Measurements from ENCODE around the gene CAMK2A. TPM values are rescaled to one million over a fixed set of nuclear protein-coding genes. Genes with fewer than 3 reads are reported as not detected.

The CAMK2A gene
- total RNA-seq, 2 donors from 2014 or later: not detected

- Mint-ChIP-seq H3K36me3 (no peaks in the 10 kb centered on the region), H3K9me3 (no peaks in the 10 kb centered on the region), H3K27ac (no peak overlapping the region)
- no peak for DNase-seq (ENCODE audit: low spot score in 2 of 2)
- ATAC-seq: no peak
Observed at GRCh38 chr5:150183436-150183835, 106.1 kb downstream of the CAMK2A start.

GRCh38 chr5:150182774-150183173 is 106.8 kb downstream of the CAMK2A start:
- Mint-ChIP-seq H3K27ac (no peak overlapping the region), H3K9me3 (no peaks in the 10 kb centered on the region), H3K36me3 (no peaks in the 10 kb centered on the region)
- no peak for ATAC-seq
- DNase-seq (ENCODE audit: low spot score in 2 of 2): no peak

- H3K36me3 Mint-ChIP-seq: no peaks in the 10 kb centered on the region
- no peaks in the 10 kb centered on the region for H3K9me3 Mint-ChIP-seq
- ATAC-seq (no peak), DNase-seq (ENCODE audit: low spot score in 2 of 2) (no peak)
- peak overlapping the region in 1 of 2 donors; percentile 63 for H3K27ac Mint-ChIP-seq
Observed at GRCh38 chr5:150181766-150182545, 107.6 kb downstream of the CAMK2A start.

GRCh38 chr5:150181027-150181426 is 108.5 kb downstream of the CAMK2A start:
- no peak for DNase-seq (ENCODE audit: low spot score in 2 of 2)
- no peak for ATAC-seq
- H3K36me3 Mint-ChIP-seq: no peaks in the 10 kb centered on the region
- peak overlapping the region in 1 of 2 donors; percentile 63 for H3K27ac Mint-ChIP-seq
- H3K9me3 Mint-ChIP-seq: no peaks in the 10 kb centered on the region

GRCh38 chr5:150180241-150181026 is 109.1 kb downstream of the CAMK2A start:
- DNase-seq (ENCODE audit: low spot score in 2 of 2) (no peak), ATAC-seq (no peak)

GRCh38 chr5:150179019-150179620 is 110.5 kb downstream of the CAMK2A start:
- DNase-seq (ENCODE audit: low spot score in 2 of 2): no peak
- Mint-ChIP-seq H3K27ac (no peak overlapping the region), H3K36me3 (no peaks in the 10 kb centered on the region), H3K9me3 (no peaks in the 10 kb centered on the region)
- no peak for ATAC-seq

More at GRCh38 chr5:150180241-150181026, 109.1 kb downstream of the CAMK2A start:
- Mint-ChIP-seq H3K27ac (peak overlapping the region in 1 of 2 donors; percentile 63), H3K9me3 (no peaks in the 10 kb centered on the region), H3K36me3 (no peaks in the 10 kb centered on the region)

GRCh38 chr5:150178262-150178661 is 111.3 kb downstream of the CAMK2A start:
- no peak for DNase-seq (ENCODE audit: low spot score in 2 of 2)
- Mint-ChIP-seq H3K36me3 (no peaks in the 10 kb centered on the region), H3K27ac (no peak overlapping the region), H3K9me3 (no peaks in the 10 kb centered on the region)
- no peak for ATAC-seq

GRCh38 chr5:150177721-150178120 is 111.9 kb downstream of the CAMK2A start:
- no peak for ATAC-seq
- no peak for DNase-seq (ENCODE audit: low spot score in 2 of 2)
- H3K9me3 Mint-ChIP-seq: no peaks in the 10 kb centered on the region
- no peak overlapping the region for H3K27ac Mint-ChIP-seq
- H3K36me3 Mint-ChIP-seq: no peaks in the 10 kb centered on the region

GRCh38 chr5:150176745-150177477 is 112.7 kb downstream of the CAMK2A start:
- H3K9me3 Mint-ChIP-seq: no peaks in the 10 kb centered on the region
- no peak for ATAC-seq
- no peak for DNase-seq (ENCODE audit: low spot score in 2 of 2)
- no peaks in the 10 kb centered on the region for H3K36me3 Mint-ChIP-seq
- H3K27ac Mint-ChIP-seq: no peak overlapping the region

GRCh38 chr5:150175536-150175935 is 114.0 kb downstream of the CAMK2A start:
- DNase-seq (ENCODE audit: low spot score in 2 of 2) (no peak), ATAC-seq (no peak)
- H3K27ac Mint-ChIP-seq: peak overlapping the region in 1 of 2 donors; percentile 73
- H3K9me3 Mint-ChIP-seq: no peaks in the 10 kb centered on the region
- no peaks in the 10 kb centered on the region for H3K36me3 Mint-ChIP-seq

GRCh38 chr5:150175076-150175475 is 114.5 kb downstream of the CAMK2A start:
- Mint-ChIP-seq H3K36me3 (no peaks in the 10 kb centered on the region), H3K9me3 (no peaks in the 10 kb centered on the region), H3K27ac (no peak overlapping the region)
- ATAC-seq (no peak), DNase-seq (ENCODE audit: low spot score in 2 of 2) (no peak)

GRCh38 chr5:150174285-150174684 is 115.3 kb downstream of the CAMK2A start:
- Mint-ChIP-seq H3K36me3 (no peaks in the 10 kb centered on the region), H3K27ac (no peak overlapping the region), H3K9me3 (no peaks in the 10 kb centered on the region)
- no peak for DNase-seq (ENCODE audit: low spot score in 2 of 2)
- no peak for ATAC-seq

GRCh38 chr5:150173161-150173560 is 116.4 kb downstream of the CAMK2A start:
- DNase-seq (ENCODE audit: low spot score in 2 of 2): no peak
- ATAC-seq: no peak
- Mint-ChIP-seq H3K36me3 (no peaks in the 10 kb centered on the region), H3K9me3 (no peaks in the 10 kb centered on the region), H3K27ac (no peak overlapping the region)

GRCh38 chr5:150172556-150172955 is 117.0 kb downstream of the CAMK2A start:
- no peak for DNase-seq (ENCODE audit: low spot score in 2 of 2)
- Mint-ChIP-seq H3K9me3 (no peaks in the 10 kb centered on the region), H3K27ac (no peak overlapping the region), H3K36me3 (no peaks in the 10 kb centered on the region)
- ATAC-seq: no peak

GRCh38 chr5:150172145-150172544 is 117.4 kb downstream of the CAMK2A start:
- H3K9me3 Mint-ChIP-seq: no peaks in the 10 kb centered on the region
- no peak for ATAC-seq
- no peak for DNase-seq (ENCODE audit: low spot score in 2 of 2)
- no peaks in the 10 kb centered on the region for H3K36me3 Mint-ChIP-seq
- H3K27ac Mint-ChIP-seq: no peak overlapping the region
